Activated CD8-positive, alpha-beta T cell treated with anti-CD3 and anti-CD28 coated beads for 36 hours (primary cell): ENCODE results near the gene SUPT3H. TPM values are rescaled to one million over a fixed set of nuclear protein-coding genes. Genes with fewer than 3 reads are reported as not detected.

ENCODE experiments used
- ATAC-seq: fragments of 200-7000 bp; cut with Tn5 transposase; one replicate; pipeline ENCODE4 v1.10.0; 2021; ENCODE audit warnings: mild to moderate bottlenecking, moderate library complexity
- CTCF ChIA-PET: fragments of 350-600 bp; sonication (Branson Sonifier 250); formaldehyde crosslinking; loops from one replicate; lab custom pipeline; 2021; ENCODE audit warnings: antibody characterized with exemption; lab: Charles Lee
- POLR2A ChIA-PET: fragments of 350-600 bp; sonication (Branson Sonifier 250); formaldehyde crosslinking; loops from one replicate; lab custom pipeline; 2021; ENCODE audit warnings: antibody characterized with exemption; lab: Charles Lee
- DNase-seq: peaks from one replicate; pipeline ENCODE4 v3.0.0-alpha.2; 2020
- H3K27ac Mint-ChIP-seq: one replicate; pipeline ENCODE4 v1.8.0; 2021; ENCODE audit warnings: mild to moderate bottlenecking, mixed read lengths
- H3K27me3 Mint-ChIP-seq: one replicate; pipeline ENCODE4 v1.8.0; 2021; ENCODE audit warnings: mixed read lengths
- H3K36me3 Mint-ChIP-seq: one replicate; pipeline ENCODE4 v1.8.0; 2021; ENCODE audit warnings: low read depth, mixed read lengths
- H3K4me1 Mint-ChIP-seq: one replicate; pipeline ENCODE4 v1.8.0; 2021; ENCODE audit warnings: low read depth, mixed read lengths
- H3K4me3 Mint-ChIP-seq: one replicate; pipeline ENCODE4 v1.8.0; 2021; ENCODE audit warnings: mild to moderate bottlenecking, moderate library complexity, mixed read lengths
- H3K9me3 Mint-ChIP-seq: one replicate; pipeline ENCODE4 v1.8.0; 2021; ENCODE audit warnings: mixed read lengths
- intact Hi-C: fragments of 100-400 bp; cut with micrococcal nuclease; formaldehyde crosslinking; loops from one replicate; pipeline ENCODE4 v1.10.0; 2022
- total RNA-seq, 2 experiments: library from RNA; stranded (reverse); gene quantifications; one replicate each; pipeline ENCODE4 v1.2.3, GENCODE V29; 2021
- TF ChIP-seq, protein P1 (sequence below): fragments of 200-600 bp; IDR thresholded peaks from one replicate; pipeline ENCODE4 v1.8.0; 2022; ENCODE audit warnings: antibody characterized with exemption, mild to moderate bottlenecking

SUPT3H gene
- total RNA-seq, 2 experiments from 2014 or later: 20.0 to 20.2 TPM

- TF ChIP-seq, protein P1, sequence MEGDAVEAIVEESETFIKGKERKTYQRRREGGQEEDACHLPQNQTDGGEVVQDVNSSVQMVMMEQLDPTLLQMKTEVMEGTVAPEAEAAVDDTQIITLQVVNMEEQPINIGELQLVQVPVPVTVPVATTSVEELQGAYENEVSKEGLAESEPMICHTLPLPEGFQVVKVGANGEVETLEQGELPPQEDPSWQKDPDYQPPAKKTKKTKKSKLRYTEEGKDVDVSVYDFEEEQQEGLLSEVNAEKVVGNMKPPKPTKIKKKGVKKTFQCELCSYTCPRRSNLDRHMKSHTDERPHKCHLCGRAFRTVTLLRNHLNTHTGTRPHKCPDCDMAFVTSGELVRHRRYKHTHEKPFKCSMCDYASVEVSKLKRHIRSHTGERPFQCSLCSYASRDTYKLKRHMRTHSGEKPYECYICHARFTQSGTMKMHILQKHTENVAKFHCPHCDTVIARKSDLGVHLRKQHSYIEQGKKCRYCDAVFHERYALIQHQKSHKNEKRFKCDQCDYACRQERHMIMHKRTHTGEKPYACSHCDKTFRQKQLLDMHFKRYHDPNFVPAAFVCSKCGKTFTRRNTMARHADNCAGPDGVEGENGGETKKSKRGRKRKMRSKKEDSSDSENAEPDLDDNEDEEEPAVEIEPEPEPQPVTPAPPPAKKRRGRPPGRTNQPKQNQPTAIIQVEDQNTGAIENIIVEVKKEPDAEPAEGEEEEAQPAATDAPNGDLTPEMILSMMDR: no peak
- no peak for ATAC-seq
Observed at GRCh38 chr6:45376310-45377042, 1.3 kb downstream of the SUPT3H start.

GRCh38 chr6:45375449-45375848 is 2.3 kb downstream of the SUPT3H start:
- H3K4me1 Mint-ChIP-seq: peaks cover 35% of the 10 kb centered on the region

More at GRCh38 chr6:45376310-45377042, 1.3 kb downstream of the SUPT3H start:
- Mint-ChIP-seq H3K27ac (peak overlapping the region; percentile 99), H3K4me3 (peak overlapping the region; percentile 96), H3K27me3 (no peaks in the 10 kb centered on the region), H3K36me3 (peaks cover 7% of the 10 kb centered on the region), H3K4me1 (peaks cover 28% of the 10 kb centered on the region), H3K9me3 (no peaks in the 10 kb centered on the region)
- no peak for DNase-seq
- ChIA-PET CTCF (interaction anchor here (1.0 kb wide), 1 partner anchor 22 kb away, joined by 3 read pairs; no protein-coding TSS in a partner anchor), POLR2A (interaction anchor here (1.1 to 2.2 kb wide), 2 partner anchors 45 to 162 kb away, joined by 4 to 20 read pairs; no protein-coding TSS in a partner anchor)
- intact Hi-C loops: loop anchor here (10.0 kb wide), 1 partner anchor 212 kb away; no protein-coding TSS in a partner anchor

DNA sequence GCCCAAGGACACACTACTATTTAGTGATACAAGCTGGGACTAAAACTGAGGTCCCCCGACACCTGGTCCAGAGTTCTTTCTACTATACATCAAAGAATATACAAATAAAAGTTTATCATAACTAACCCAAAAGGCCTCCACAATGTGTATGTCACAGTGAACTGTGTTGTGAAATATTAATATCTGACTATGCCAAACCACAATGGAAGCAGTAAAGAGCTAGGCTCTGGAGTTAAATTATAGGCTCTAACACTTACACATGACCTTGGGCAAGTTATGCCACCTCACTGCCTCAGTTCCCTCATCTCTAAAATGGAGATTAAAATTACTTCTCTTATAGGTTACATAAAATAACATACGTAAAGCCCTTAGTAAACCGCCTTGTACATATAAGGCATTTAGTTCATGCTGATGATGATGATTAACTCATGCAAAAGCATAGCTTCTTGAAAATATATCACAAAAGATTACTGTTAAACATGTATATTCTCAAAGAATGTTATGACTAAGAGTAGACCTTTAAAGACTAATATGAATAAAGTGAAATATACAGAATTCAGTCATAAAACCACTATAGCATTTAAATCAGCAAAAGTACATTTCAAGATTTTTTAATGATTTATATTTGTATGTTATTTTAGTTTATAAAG is 5.7 kb downstream of the SUPT3H start:
- Mint-ChIP-seq H3K27me3 (no peaks in the 10 kb centered on the region), H3K4me1 (peaks cover 46% of the 10 kb centered on the region), H3K36me3 (peaks cover 17% of the 10 kb centered on the region), H3K27ac (no peak overlapping the region), H3K4me3 (no peak overlapping the region), H3K9me3 (no peaks in the 10 kb centered on the region)
- ChIA-PET CTCF (interaction anchor here (0.8 to 1.2 kb wide), 2 partner anchors 710 to 716 kb away, joined by 3 read pairs; no protein-coding TSS in a partner anchor), POLR2A (no interaction called here)
- intact Hi-C loops: loop anchor here (10.0 kb wide), 1 partner anchor 207 kb away; no protein-coding TSS in a partner anchor
- DNase-seq (no peak), ATAC-seq (peak; percentile 51)
- TF ChIP-seq, protein P1: no peak

More at GRCh38 chr6:45375449-45375848, 2.3 kb downstream of the SUPT3H start:
- POLR2A ChIA-PET: no interaction called here
- H3K4me3 Mint-ChIP-seq: peak overlapping the region; percentile 15
- ATAC-seq (no peak), DNase-seq (no peak)
- peaks cover 7% of the 10 kb centered on the region for H3K36me3 Mint-ChIP-seq
- H3K9me3 Mint-ChIP-seq: no peaks in the 10 kb centered on the region
- TF ChIP-seq, protein P1: no peak
- no peaks in the 10 kb centered on the region for H3K27me3 Mint-ChIP-seq
- peak overlapping the region; percentile 52 for H3K27ac Mint-ChIP-seq
- CTCF ChIA-PET: interaction anchor here (0.7 kb wide), 2 partner anchors 15 to 39 kb away, joined by 3 read pairs; no protein-coding TSS in a partner anchor
- intact Hi-C loops: loop anchor here (10.0 kb wide), 1 partner anchor 211 kb away; no protein-coding TSS in a partner anchor

DNA sequence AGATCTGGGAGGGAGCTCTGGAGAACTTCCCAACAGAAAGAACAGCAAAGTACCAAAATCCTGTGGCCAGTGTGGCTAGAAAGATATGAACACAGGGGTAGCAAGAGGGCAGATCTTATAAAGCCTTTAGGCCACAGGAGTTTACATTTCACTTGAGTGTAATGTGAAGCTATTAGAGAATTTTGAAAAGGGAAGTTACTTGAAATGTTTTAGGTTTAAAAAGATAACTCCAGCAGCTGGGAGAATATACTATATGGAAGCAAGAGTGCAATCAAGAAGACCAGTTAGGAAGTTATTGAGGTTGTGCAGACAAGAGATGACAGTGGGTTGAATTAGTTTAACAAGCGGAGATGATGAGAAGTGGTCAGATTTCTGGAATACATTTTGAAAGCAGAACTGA is 7.9 kb downstream of the SUPT3H start:
- intact Hi-C loops: loop anchor here (10.0 kb wide), 1 partner anchor 205 kb away; no protein-coding TSS in a partner anchor
- ChIA-PET POLR2A (no interaction called here), CTCF (no interaction called here)
- no peaks in the 10 kb centered on the region for H3K27me3 Mint-ChIP-seq
- no peak overlapping the region for H3K27ac Mint-ChIP-seq
- H3K4me3 Mint-ChIP-seq: no peak overlapping the region
- peaks cover 19% of the 10 kb centered on the region for H3K36me3 Mint-ChIP-seq
- no peaks in the 10 kb centered on the region for H3K9me3 Mint-ChIP-seq
- DNase-seq: no peak
- no peak for ATAC-seq
- TF ChIP-seq, protein P1: no peak
- H3K4me1 Mint-ChIP-seq: peaks cover 38% of the 10 kb centered on the region
